H1 (cell line): ENCODE results near the gene ABHD18.

Experiments
- TAF1 ChIP-seq: IDR thresholded peaks from 2 replicates; pipeline ENCODE4 v1.6.1; 2011; ENCODE audit warnings: mild to moderate bottlenecking, low read depth, low read length
- TF ChIP-seq, protein P1 (sequence below), 3 experiments: IDR thresholded peaks; 1 replicate in 2 of 3; 2 replicates in 1 of 3; pipeline versions ENCODE4 v1.5.1 to v1.6.1; 2011; ENCODE audit warnings: low read length in 3 of 3, mild to moderate bottlenecking in 3 of 3, inconsistent platforms in 2 of 3, low read depth in 1 of 3, moderate library complexity in 1 of 3; ENCODE audit not compliant: insufficient read depth in 1 of 3; ENCODE audit errors: control extremely low read depth in 1 of 3

DNA sequence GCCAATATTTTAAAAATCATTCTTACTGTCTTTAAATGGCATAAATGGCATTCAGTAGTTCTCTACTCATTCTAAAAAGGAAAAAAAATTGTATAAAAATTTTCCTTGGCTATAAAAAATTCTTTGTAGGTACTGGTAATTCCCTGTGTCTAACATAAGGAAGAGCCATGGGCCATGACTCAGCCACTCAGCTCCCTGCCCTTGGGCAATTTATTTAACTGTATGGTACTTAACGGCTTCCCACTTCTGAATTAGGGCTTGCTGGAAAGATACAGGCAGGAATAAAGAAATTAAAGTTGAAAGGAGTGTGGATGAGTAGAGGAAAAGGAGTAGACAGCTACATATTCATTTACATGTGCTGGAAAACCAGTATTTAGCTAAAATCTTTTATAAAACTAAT is 30.6 kb downstream of the ABHD18 start:
- TF ChIP-seq, protein P1, sequence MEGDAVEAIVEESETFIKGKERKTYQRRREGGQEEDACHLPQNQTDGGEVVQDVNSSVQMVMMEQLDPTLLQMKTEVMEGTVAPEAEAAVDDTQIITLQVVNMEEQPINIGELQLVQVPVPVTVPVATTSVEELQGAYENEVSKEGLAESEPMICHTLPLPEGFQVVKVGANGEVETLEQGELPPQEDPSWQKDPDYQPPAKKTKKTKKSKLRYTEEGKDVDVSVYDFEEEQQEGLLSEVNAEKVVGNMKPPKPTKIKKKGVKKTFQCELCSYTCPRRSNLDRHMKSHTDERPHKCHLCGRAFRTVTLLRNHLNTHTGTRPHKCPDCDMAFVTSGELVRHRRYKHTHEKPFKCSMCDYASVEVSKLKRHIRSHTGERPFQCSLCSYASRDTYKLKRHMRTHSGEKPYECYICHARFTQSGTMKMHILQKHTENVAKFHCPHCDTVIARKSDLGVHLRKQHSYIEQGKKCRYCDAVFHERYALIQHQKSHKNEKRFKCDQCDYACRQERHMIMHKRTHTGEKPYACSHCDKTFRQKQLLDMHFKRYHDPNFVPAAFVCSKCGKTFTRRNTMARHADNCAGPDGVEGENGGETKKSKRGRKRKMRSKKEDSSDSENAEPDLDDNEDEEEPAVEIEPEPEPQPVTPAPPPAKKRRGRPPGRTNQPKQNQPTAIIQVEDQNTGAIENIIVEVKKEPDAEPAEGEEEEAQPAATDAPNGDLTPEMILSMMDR (IDR thresholded peaks at IDR 0.05; ENCODE audit: control extremely low read depth in 1 of 3, insufficient read depth in 1 of 3, low read depth in 1 of 3, low read length in 3 of 3), result no peak
- no peak for TF ChIP-seq TAF1
